ES-I3 (cell line): Measurements from ENCODE around the gene SLC44A1.

Source experiments
- H3K36me3 ChIP-seq: 2 replicates; pipeline ENCODE4 v1.6.1; 2013; ENCODE audit warnings: mild to moderate bottlenecking, low read length, control low read depth, moderate library complexity; ENCODE audit not compliant: insufficient read depth
- H3K4me1 ChIP-seq: 2 replicates; pipeline ENCODE4 v1.6.1; 2013; ENCODE audit warnings: mild to moderate bottlenecking, control low read depth, low read length; ENCODE audit not compliant: insufficient read depth
- H3K9ac ChIP-seq: 2 replicates; pipeline ENCODE4 v1.6.1; 2013; ENCODE audit warnings: low read depth, mild to moderate bottlenecking, low read length, moderate library complexity
- H3K9me3 ChIP-seq: 2 replicates; pipeline ENCODE4 v1.6.1; 2013; ENCODE audit warnings: mild to moderate bottlenecking, low read length, moderate library complexity; ENCODE audit not compliant: control insufficient read depth, insufficient read depth

The SLC44A1 gene

GRCh38 chr9:105485131-105485530 lies 240.7 kb downstream of the SLC44A1 start:
- no peaks in the 10 kb centered on the region for H3K36me3 ChIP-seq
- H3K9me3 ChIP-seq = no peaks in the 10 kb centered on the region
- no peak overlapping the region for H3K9ac ChIP-seq
- H3K4me1 ChIP-seq = no peaks in the 10 kb centered on the region
